Testis (tissue), 2 donors: Measurements from ENCODE around the gene CCDC93.

Experiments
- POLR2A ChIP-seq: fragments of 450-650 bp; IDR thresholded peaks from one replicate; pipeline ENCODE4 v1.6.1; 2017; ENCODE audit warnings: antibody characterized with exemption, mild to moderate bottlenecking, moderate library complexity
- TF ChIP-seq, protein P1 (sequence below), 3 experiments: fragments of 450-650 bp in 2 of 3; fragments of 200-600 bp in 1 of 3; sonication (generic) in 1 of 3; IDR thresholded peaks; one replicate each; pipeline ENCODE4 v1.5.1; 2016 to 2019; ENCODE audit warnings: antibody characterized with exemption in 3 of 3, mild to moderate bottlenecking in 2 of 3, moderate library complexity in 1 of 3

- TF ChIP-seq POLR2A, result no peak
- TF ChIP-seq, protein P1, sequence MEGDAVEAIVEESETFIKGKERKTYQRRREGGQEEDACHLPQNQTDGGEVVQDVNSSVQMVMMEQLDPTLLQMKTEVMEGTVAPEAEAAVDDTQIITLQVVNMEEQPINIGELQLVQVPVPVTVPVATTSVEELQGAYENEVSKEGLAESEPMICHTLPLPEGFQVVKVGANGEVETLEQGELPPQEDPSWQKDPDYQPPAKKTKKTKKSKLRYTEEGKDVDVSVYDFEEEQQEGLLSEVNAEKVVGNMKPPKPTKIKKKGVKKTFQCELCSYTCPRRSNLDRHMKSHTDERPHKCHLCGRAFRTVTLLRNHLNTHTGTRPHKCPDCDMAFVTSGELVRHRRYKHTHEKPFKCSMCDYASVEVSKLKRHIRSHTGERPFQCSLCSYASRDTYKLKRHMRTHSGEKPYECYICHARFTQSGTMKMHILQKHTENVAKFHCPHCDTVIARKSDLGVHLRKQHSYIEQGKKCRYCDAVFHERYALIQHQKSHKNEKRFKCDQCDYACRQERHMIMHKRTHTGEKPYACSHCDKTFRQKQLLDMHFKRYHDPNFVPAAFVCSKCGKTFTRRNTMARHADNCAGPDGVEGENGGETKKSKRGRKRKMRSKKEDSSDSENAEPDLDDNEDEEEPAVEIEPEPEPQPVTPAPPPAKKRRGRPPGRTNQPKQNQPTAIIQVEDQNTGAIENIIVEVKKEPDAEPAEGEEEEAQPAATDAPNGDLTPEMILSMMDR (IDR thresholded peaks at IDR 0.05), result no peak
Observed at GRCh38 chr2:117973498-117974082, 40.3 kb downstream of the CCDC93 start.
